K562 (cell line): ENCODE results near the gene CORO1A.

Source experiments
- CREM ChIP-seq: IDR thresholded peaks from 2 replicates; pipeline ENCODE4 v1.6.1; 2014; ENCODE audit warnings: antibody characterized with exemption, low read depth
- GATAD2B ChIP-seq: fragments of 450-650 bp; IDR thresholded peaks from 2 replicates; pipeline ENCODE4 v1.6.1; 2017; ENCODE audit warnings: mild to moderate bottlenecking, borderline replicate concordance
- MEF2D ChIP-seq: conservative IDR thresholded peaks from 2 replicates; pipeline ENCODE4 v1.6.1; 2016; ENCODE audit warnings: low read depth, missing genetic modification characterization, missing compliant biosample characterization
- RNF2 ChIP-seq: sonication (generic); IDR thresholded peaks from 2 replicates; pipeline ENCODE4 v1.6.1; 2016
- SIN3B ChIP-seq: fragments of 450-650 bp; IDR thresholded peaks from 2 replicates; pipeline ENCODE4 v1.6.1; 2017; ENCODE audit warnings: low read depth, mild to moderate bottlenecking, moderate library complexity
- ZNF121 ChIP-seq: sonication (generic); formaldehyde crosslinking; conservative IDR thresholded peaks from 2 replicates; pipeline ENCODE4 v1.8.0; 2022; ENCODE audit warnings: missing genetic modification reagents

GRCh38 chr16:30179195-30179594, 4.2 kb upstream of the CORO1A start:
- no peak for TF ChIP-seq ZNF121 (CRISPR knock-in tag)
- TF ChIP-seq MEF2D (tag), result no peak
- no peak for TF ChIP-seq RNF2
- no peak for TF ChIP-seq SIN3B
- no peak for TF ChIP-seq CREM
- TF ChIP-seq GATAD2B, result no peak
